DMS79 (cell line): ENCODE results near the gene IRX4.

ENCODE experiments used
- DNase-seq: peaks from one replicate; lab custom pipeline; 2025; lab: John Stamatoyannopoulos, UW

Gene IRX4

DNA sequence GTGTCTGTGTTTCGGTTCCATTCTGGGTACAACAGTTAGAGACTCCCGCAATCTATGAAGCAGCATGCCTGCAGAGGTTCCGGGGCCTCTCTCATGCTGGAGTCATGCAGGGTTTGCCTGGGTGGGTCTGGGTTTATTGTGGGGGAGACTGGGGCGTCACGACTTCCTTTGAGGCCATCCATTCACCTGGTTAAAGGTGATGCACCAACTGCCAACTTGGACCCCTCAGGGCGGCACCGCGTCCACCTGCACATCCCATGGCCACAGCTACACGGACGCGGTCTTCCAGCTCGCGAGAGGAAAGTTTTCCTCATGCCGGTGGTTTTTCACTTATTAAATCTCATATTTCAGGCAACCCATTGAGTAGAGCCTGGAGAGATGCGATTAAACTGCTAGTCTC is 30.9 kb upstream of the IRX4 start:
- no peak for DNase-seq

DNA sequence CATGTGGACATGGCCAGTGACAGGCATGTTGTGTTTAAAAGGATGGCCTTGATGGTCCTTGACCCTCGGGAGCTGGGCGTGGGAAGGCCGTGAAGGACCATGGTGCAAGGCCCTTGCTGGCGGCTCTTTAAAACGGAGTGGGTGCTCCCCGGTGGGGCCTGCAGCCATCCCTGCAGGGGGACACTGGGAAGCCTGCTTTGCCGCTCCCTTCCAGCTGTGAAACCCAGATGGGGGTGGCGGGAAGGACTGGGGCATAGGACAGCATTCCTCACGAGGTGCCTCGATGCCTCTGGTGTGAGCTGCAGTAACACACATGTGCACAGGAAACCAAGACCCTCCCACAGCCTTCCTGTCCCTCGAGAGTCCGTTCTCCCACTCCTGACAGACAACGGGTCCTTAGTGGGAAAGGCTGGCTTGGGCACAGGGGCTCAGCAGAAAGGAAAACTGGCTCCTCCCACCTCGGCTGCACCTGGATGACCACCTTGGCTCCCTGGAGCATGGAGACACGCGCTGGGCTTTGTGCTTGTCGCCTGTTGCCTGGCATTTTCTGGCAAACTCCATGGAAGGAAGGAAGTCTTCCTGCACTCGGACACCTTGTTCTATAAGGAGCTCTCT is 30.3 kb upstream of the IRX4 start:
- DNase-seq, result no peak

DNA sequence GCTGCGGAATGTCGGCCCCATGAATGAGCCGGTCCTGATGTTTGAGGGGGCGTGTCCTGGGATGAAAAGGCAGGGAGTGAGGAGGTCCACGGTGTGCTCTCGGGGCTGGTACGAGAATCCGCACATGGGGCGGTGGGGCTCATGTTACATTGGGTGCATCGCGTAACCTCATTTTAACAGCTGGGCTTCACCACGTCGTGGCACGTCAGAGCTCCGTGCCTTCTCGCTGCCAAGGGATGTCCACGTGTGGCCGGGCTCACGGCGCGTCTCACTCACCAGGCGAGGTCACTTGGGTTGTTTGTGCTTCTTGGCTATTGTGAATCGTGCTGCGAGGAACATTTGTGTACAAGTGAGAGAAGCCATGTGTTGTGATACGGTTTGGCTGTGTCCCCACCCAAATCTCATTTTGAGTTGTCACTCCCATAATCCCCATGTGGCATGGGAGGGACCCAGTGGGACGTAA is 29.1 kb upstream of the IRX4 start:
- no peak for DNase-seq

DNA sequence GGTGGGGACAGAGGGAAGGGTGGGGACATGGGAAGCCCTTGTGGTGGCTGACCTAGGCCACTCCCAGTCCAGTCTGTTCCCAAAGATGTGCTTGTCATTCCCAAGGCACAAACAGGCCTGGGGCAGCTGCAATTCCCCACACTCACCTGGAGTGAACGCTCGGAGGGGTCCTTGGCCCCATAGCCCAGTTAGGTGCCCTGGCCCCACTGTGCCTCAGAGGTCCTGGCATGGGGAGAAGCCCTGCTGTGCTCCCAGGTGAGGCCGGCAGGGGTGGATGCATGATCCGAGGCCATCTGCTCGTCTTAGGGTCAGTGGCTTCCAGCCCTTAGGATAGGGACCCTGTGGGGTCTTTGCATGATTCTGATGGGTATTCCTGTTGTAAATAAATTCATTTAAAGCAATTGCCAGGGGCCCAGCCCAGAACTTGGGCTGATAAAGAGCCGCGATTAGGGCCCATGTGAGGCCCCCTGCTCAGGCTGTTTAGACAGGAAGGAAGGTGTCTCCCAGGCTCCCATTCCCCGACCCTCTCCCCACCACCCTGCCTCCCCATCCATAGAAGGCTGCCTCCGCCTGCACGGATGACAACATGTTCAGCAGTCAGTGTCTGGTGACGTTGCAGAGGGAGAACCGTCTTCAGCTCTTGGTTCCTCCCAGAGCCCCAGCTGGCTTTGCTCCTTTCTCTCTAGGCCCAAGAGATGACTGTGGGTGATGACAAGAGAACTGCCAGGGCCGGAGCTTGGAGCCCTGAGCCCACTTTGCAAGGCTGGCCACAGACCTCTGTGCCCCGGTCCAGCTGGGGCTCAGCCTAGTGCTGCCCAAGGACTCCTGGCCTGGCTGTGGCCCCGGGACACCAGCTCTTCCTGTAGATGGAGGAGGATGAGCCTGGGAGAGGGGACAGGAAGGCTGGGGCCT is 28.4 kb upstream of the IRX4 start:
- no peak for DNase-seq

DNA sequence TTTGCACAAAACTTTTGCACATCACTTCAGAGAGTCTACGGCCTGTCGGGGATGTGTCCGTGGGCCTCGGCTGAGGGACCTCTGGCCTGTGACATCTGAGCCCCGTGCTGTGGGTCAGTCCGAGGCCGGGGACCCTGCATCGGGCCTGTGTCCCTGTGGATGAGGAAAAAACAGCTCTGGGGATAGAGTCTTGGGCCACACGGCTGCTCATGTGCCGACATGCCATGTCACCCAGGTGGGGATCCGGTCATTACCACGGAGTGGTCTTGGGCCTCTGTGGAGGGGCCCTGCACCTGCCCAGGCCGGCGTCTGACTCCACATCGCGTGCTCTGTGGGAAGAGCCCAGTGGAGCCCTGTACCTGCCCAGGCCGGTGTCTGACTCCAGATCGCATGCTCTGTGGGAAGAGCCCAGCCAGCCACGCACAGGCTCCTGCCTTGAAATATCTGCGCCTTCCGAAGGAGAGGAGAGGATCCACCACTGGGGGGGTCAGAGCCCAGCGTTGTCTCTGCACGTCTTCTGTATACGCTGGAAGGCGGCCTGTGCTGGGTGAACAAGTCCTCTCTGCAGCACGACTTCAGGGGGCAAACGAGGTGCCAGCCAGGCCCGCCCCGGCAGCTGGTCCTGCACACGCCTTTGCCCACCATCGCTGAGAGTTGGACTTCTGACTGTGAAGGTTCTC is 27.5 kb upstream of the IRX4 start:
- no peak for DNase-seq

DNA sequence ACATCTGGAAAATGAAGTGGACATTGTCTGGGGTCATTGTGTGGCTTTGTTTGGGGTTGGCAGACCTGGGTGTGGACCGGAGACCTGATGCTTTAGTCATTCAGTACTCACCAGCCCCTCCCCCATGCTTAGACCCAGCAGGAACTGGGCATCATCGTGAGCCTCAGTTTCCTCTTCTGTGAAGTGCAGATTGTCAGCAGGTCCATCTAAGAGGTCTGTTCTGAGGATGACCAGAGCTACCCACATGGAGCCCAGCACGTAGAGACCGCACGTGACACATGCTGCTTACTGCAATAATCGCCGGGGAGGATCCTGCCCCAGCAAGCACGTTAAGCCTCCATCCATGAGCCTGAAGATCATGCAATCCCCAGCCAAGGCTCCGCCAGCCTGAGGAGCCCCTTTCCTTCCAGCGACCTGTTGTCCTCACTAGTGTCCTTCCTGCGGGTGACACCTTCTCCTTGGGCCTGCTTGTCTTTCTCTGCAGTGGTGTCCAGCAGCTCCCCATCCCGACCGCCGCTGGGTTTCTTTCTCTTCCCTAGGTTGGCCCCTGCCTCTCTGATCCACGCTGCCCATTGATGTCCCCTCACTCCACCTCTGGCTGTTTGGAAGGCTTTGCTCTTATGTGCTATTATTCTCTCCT is 26.7 kb upstream of the IRX4 start:
- no peak for DNase-seq

DNA sequence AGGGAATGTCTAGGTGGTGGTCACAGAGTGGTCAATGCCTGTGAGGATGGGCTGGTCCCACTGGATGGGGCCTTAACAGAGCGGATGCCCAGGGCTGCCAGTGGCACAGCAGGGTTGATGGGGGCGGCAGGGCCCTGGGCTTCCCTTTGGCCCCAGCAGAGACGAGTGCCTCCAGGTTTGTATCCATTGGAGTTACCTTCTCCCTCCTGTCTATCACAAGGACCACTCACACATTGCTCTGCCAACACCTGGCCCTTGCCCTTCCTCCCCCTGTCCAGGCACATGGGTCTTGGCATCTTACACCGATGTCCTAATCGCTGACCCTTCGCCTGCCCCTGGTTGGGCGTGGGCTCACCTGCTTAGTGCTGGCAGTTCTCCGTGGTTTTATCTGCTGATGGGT is 26.2 kb upstream of the IRX4 start:
- no peak for DNase-seq

DNA sequence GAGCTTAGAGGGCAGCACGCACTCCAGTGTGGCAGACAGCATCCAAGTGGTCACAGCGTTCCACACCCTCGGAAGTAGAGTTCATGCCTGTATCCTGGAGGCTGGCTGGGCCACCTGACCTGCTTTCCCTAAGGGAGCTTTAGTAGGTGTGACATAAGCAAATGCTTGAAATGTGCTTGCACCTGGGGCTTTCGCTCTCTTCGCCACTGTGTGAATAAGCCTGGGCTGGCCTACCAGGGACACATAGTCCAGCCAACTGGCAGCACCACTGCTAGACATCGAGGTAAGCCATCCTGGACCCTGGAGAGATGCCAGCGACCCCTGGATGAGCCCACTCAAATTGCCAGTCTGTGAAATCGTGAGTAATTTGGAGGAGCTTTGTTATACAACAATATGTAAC is 24.9 kb upstream of the IRX4 start:
- DNase-seq, result no peak

DNA sequence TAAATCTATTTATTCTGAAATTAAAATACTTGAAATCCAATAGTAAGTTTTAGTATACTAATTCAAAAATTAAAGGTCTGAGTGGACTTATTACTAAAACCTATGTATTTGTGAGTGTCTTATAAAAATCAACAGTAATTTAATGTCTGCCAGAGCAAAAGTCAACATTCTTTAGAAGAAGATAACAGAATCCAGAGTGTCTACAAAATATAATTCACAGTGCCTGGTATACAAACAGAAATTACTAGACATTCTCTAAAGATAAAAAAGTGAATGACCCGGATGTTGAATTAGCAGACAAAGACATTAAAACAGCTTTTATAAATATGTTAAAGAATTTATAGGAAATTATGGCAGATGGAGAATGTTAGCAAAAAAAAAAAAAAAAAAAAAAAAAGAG is 22.4 kb upstream of the IRX4 start:
- DNase-seq, result no peak

DNA sequence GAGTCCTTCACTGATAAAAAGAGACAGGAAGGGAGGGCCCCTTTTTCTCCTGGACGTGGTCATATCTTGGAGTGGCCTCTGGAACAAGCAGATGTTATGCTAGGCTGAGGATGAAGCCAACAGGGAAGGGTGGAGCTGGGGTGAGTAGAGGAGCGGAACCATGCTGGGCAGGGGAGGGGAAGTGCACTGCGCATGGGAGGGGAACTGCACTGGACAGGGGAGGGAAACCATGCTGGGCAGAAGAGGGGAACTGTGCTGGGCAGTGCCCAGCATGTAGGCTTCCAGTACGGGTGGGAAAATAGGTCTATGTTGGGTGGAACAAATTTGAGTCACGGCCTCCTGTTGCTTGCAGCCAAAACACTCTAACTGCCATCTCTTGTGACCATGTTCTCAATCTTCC is 19.3 kb upstream of the IRX4 start:
- DNase-seq, result no peak

DNA sequence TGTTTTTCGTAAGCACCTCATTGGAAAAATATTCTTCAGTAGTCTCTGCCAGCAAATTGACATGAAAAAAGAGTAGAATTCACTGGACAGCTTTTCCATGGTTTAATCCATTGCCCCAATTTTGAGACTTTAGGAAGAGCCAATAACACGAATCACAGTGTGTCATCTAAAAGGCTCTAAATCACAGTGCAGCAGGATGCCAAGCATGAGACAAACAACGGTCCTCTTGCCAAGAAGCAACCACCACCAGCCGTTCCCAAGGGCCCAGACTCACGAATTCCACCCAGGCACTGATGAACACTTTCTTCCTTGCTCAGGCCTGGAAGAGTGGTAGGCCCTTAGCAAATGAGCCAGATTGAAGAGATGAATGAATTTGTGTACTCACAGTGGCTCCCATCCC is 18.3 kb upstream of the IRX4 start:
- DNase-seq, result no peak

DNA sequence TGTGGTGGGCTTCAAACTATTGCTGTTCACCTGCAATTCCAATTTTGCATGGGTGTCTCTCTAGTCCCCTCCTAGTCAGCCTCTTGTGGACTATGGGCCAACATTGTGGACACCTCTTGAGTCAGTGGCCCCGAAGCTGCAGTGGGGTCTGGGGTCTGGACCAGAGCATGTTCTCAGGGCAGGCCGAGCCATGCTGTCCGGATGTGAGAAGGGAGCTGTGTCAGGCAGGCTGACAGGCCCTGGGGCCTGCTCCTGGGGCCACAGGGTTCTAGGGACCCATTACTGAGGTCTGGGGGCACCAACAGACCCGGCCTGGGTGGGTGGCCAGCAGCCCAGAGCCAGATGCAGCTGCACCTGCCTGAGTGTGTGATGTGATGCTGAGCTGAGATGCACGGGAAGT is 16.5 kb upstream of the IRX4 start:
- DNase-seq, result no peak

DNA sequence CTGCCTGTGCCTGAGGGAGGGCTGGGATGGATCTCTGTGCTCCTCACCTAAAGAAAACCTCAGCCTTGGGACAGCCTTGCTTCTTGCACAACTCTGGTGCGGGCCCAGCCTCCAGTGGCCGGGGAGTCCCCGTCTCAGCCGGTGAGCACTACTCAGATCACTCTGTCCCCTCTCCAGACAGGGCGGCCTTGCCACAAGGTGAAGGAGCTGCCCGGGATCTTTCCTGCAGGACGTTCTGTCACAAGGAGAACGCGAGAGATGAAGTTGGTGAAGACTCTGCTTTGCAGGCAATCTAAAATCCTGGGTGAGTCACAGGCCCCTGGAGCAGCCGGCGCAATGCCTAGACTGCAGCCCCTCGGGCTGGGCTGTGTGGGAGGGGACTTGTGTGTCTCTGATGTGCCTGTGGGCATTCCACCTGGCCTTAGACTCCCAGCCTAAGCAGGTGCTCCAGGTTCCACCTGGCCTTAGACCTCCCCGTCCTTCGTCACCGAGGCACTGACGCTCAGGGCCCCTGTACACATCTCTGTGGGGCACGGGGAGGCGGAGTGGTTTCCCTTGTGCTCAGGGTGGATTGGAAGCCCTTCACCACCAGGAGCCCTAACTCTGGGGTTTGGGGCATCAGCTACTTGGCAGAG is 15.2 kb upstream of the IRX4 start:
- no peak for DNase-seq

DNA sequence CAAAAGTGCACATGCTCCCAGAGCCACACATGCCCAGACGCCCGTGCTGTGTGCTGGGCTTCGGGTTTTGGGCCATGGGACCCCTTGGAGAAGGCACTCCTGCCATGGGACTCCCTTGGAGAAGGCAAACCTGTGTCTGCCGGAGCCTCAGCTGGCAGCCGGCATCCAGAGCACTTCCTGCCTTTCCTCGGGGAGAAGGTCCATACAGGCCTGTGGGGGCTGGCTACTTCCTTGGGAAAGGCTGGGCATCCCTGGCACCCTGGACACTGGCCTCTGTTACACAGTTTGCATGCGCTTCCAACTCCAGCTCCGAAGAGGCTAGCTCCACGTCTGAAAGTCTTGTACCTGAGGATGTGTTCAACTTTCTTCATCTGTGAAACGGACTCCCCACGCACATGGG is 14.7 kb upstream of the IRX4 start:
- no peak for DNase-seq

DNA sequence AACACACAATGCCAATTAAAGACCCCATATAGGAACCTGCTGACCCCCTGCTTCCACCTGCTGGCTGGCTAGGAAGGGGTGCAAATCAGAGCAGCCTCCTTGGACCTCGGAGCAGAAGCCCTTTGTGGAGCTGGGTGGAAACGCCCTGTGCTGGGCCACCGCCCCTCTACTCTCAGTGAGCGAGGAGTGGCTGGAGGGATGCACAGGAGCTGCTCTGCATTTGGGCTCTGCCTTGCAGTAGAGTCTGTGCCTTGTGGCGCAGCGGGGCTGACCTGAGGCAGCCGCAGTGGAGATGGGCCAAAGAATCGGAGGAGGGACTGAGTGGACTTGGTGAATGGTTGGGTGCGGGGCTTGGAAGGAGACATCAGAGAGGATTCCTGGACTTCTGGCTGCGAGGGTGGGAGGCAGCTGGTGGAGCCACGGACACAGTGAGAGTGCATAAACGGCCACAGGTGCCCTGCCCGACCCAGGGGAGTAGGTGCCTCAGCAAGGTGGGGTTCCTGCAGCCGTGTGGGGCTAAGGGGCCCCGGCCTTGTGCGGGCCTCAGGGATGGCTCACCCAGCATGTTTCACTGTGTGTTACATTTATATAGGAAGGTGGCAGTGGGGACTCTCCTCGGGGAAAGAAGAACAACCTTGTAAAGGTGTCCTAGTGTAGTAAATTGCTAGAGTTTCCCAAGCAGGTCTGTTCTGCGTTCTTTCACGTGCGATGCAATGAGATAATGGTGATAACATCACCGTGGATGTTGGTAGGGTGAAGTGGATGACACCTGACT is 14.1 kb upstream of the IRX4 start:
- DNase-seq, result no peak

DNA sequence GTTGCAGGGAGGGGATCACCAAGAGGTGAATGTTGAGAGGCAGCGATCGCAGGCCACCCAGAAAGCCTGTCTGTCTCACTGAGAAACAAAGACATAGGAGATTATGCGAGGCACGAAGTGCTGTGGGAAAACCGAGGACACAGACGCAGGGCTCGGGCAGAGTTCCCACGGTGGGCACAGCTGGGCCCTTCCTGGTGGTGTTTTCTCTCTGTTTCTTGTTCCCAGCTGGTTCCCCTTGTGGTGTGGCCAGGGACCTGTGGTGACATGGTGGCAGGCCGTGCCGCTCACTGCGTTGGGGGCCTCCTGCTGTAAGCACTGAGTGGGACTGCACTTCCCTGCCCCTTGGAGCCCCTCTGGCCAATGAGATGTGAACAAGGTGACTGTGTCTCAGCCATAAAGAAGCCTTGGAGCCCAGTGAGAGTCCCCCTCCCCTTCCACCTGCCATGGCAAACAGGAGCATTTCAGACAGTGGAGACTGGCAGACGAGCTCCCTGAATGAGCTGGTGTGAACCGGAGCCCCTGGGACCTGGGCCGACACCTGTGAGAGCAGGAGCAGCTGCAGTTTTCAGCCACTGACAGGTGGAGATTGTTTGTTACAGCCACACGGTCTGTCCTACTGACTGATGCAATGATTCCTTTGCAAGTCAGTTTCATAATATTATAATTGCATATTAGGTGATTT is 13.2 kb upstream of the IRX4 start:
- no peak for DNase-seq

DNA sequence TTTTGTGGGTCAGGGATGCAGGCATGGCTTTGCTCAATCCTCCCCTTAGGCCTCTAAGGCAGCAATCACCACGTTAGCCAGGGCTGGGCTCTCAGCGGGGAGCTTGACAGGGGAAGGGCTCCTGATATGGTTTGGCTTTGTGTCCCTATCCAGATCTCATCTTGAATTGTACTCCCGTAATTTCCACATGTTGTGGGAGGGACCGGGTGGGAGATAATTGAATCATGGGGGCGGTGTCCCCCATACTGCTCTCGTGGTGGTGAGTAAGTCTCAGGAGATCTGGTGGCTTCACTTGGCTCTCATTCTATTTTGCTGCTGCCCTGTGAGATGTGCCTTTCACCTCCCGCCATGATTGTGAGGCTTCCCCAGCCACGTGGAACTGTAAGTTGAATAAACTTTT is 11.5 kb upstream of the IRX4 start:
- DNase-seq, result no peak

DNA sequence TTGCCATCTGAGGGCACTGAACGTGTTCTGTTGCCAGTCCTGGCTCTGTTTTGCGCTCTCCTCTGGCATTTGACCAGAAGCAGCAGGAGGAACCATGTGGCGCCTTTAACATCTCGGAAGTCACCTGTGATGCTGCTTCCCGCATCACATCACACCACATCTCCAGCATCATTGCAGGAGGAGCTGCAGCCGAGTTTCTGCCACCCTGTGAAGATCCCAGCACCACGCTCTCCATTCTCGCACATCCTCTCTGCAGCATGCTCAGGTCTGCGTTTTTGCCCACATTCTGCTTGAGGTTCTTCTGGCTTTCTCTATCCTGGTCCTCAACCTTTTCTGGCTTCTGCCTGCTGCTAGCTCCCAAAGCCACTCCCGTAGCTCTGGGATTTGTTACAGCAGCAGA is 11.0 kb upstream of the IRX4 start:
- no peak for DNase-seq

DNA sequence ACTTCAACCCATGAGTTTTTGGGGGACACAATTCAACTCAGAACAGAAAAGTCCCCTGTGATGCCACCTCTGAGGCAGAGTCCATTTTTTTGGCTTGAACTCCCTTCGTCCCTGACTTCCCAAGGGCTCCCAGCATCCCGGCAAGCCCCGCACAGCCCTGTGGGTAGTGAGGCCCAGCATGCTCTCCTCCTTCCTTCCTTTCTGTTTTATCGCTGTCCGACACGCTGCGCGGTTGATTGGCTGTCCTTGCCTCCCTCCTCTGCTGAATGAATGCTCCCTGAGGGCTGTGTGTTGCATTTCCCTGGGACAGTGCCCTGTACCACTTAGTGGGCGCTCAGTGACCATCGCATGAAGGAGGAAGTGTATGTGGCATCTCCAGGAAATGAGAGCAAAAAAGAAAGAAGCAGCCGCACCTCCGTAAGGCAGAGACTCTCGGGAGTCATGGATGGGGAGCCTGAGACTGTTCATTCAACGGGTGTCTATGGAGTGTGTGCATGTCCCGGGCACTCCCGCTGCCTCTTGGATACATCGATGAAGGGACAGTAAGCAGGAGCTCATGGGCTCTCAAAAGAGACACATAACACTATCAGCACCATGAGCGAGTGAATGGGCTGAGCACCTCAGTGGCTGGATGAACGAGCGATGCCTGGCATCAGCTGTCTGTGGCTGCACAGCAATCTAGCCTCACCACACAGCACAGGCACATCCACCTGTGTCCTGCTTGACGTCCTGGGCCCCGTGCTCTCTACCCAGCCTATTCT is 10.1 kb upstream of the IRX4 start:
- no peak for DNase-seq

DNA sequence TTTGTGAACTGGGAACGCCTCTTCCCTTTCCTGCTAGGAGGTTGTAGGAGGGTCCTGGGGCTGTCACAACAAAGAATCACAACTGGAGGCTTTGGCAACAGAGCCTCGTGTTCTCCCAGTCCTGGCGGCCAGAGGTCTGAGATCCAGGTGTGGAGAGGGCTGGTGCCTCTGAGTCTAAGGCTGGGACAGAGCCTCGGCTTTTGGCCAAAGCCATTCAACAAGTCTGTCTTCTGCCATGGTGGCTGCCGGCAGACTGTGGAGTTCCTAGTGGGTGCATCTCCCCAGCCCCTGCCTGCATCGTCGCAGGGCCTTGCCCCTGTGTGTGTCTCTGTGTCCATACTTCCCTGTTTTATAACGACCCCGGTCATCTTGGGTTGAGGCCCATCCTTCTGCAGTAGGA is 9.5 kb upstream of the IRX4 start:
- no peak for DNase-seq
